HL-60/S4 treated with retinoic acid at 250 ng/mL for 4 days and 3 days (cell line): ENCODE data around the gene ADK.
"Not testable (repeated sequence)": the region's sequence is repeated elsewhere in the genome, so short reads cannot be mapped to it uniquely, and the experiment has no call there.

ENCODE experiments used
- in situ Hi-C: fragments of 300-500 bp; cut with MboI; formaldehyde crosslinking; loops from 2 replicates; pipeline ENCODE4 v1.7.0; 2022; ENCODE audit warnings: low sequenced_read_pairs

ADK gene

DNA sequence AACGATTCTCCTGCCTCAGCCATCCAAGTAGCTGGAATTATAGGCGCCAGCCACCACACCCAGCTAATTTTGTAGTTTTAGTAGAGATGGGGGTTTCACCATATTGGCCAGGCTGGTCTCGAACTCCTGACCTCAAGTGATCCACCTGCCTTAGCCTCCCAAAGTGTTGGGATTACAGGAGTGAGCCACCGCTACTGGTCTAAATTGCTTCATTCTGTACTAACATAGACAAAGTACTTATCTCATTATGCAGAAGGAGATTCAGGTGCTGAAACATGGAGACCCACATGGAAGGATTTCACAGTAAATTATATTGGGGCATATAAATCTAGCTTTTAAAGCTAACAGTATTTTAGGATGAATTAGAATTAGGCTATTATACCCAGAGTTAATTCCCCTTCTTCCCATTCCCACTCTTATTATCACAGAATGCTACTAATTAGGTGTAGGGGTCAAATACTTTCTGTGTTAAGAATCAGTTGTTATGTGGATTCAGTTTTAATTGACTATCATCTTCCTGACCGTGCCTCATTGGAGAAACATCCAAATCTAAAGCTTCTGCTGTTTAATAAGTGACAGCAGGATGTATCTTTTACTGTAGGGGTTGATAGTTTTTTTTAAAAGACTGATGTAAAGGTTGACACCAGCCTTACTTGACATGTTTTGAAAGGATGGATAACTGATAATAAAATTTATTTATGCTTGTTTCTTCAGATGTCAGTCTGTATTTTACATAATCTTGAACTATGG lies 27.2 kb downstream of the ADK start:
- in situ Hi-C loops: no loop called here

DNA sequence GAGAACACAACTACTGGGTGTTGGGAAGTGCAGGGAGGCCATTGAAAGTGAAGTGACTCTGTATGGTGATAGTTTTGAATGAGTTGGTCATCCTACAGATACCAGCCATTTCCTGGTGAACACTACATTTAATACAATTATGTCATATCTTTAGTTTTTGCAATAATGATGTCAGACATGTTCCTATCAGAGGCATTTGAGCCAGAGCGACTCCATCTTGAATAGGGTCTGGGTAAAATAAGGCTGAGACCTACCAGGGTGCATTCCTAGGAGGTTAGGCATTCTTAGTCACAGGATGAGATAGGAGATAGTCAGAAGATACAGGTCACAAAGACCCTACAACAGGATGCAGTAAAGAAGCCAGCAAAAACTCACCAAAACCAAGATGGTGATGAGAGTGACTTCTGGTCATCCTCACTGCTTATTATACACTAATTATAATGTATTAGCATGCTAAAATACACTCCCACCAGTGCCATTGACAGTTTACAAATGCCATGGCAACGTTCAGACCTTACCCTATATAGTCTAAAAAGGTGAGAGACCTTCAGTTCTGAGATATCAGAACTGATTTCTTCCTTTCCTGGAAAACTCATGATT lies 28.2 kb downstream of the ADK start:
- in situ Hi-C loops: no loop called here

DNA sequence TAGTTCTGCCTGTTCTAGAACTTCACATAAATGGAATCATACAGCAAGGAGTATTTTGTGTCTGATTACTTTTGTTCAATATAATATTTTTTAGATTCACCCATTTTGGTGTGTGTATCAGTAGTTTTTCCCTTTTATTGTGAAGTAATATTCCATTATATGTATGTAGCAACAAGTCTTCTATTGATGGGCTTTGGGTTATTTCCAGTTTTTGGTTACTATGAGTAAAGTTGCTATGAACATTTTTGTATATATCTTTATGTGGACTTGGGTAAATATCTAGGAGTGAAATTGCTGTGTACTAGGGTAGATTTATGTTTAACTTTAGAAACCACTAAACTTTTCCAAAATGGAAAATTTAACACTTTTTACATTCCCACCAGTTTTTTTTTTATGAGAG lies 35.7 kb downstream of the ADK start:
- in situ Hi-C loops: no loop called here

DNA sequence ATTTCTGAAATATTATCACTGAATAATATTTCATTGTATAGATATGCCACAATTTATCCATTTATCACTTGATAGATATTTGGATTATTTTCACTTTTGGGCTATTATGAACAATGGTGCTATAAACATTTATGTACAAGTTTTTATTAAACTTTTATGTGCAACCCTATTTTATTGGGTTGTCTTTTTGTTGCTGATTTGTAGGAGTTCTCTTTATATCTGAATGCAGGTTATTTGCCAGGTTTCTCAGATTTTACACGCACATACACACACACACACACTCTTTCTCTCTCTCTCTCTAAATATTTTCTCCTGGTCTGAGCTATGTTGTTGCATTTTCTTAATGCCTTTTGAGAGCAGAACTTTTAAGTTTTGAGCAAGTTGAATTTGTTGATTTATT lies 36.2 kb downstream of the ADK start:
- in situ Hi-C loops: no loop called here

DNA sequence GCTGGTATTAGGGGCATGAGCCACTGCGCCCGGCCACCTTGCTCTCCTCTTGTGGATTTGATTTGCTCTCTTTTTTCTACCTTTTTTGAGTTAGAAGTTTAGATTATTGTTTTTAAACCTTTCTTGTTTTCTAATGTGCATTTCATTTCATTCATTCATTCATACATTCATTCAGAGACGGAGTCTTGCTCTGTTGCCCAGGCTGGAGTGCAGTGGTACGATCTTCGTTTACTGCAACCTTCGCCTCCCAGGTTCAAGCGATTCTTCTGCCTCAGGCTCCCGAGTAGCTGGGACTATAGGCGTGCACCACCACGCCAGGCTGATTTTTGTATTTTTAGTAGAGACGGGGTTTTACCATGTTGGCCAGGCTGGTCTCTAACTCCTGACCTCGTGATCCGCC lies 37.6 kb downstream of the ADK start:
- in situ Hi-C loops: not testable (repeated sequence)

DNA sequence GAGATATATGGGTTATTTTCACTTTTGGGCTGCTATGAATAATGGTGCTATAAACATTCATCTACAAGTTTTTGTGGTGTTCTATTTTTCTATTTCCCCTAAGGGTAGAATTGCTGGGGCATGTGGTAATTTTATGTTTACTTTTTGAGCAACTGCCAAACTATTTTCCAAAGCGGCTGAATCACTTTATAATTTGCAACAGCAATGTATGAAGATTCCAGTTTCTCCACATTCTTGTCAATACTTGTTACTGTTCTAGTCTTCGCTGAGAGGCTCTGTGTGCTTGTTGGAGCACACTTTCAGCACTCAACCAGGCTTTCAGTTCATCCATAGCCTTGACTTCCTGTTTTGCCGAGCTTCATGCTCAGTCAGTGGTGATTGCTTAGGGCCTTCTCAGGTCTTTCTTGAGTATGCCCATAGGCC lies 39.0 kb downstream of the ADK start:
- in situ Hi-C loops: no loop called here

DNA sequence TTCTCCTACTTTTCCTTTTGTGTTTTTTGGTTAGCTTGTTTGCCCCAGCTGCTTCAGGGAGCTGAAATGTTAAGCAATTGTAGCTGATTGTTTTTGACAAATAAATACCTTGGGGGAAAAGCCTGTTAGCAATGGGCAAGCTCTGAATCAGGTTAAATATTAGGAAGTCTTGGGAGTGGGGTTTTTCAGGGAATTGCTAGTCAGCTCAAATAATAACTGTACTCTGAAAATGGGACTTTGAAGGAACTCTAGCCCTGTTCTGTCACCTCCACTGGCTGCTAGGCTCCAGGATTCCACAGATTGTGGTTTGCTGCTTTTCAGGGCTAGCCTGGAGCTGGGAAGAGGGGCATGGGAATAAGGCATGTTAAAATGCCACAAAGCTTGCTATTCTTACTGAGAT lies 39.5 kb downstream of the ADK start:
- in situ Hi-C loops: no loop called here

DNA sequence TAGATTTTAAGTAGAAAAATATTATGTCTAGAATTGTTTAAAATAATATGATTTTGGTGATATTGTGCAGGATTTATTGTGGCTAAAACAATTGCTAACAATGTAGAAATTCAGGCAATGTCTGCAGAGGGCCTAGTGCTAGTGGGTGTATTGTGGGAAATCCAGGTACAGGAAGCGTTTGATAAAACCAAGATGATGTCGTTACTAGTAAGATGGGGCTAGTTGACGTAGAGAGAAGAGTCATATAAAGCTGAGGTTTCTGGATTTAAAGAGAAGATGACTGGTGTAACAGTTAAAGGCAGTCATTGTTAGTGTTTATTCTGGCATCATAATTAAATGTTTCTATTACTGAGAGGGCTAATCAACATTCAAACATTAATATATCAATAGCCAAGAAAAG lies 43.5 kb downstream of the ADK start:
- in situ Hi-C loops: no loop called here

DNA sequence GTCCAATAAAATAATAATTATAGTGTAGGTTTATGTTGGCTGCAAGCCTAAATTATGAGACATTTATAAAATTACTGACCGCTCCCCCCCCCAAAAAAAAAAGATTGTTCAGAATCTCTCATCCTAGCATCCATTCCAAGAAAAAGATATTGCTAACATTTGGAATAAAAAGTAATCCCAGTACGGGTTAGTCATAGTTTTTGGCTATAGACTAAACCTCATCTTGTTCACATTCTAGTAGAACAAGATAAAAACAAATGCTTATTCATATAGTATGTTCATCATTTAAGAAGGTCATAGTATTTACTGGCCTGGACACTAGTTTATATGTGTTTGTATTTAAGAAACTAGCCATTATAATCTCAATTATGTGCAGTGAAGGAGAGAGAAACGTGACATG lies 44.0 kb downstream of the ADK start:
- in situ Hi-C loops: no loop called here

DNA sequence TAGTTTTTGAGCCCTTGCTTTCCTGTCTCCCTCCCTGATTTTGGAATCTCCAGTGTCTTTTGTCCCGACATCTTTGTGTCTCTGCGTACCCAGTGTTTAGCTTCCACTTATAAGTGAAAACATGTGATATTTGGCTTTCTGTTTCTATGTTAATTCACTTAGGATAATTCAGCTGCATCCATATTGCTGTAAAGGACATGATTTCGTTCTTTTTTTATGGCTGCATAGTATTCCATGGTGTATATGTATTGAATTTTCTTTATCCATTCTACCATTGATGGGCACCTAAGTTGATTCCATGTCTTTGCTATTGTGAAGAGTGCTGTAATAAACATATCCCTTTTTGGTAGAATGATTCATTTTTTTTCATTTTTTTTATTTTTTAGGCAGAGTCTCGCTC lies 48.3 kb downstream of the ADK start:
- in situ Hi-C loops: no loop called here

DNA sequence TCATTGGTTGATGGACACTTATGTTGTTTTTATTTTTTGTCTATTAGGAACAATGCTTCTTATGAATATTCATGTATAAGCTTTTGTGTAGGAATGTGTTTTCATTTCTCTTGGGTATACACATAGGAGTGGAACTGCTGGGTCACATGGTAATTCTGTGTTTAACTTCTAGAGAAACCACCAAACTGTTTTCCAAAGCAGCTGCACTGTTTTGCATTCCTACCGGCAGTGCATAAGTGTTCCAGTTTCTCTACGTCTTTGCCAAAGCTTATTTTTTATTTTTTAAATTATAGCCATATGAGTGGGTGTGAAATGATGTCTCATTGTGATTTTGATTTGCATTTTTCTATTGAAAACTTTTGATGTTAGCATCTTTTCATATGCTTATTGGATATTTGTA lies 51.3 kb downstream of the ADK start:
- in situ Hi-C loops: no loop called here

DNA sequence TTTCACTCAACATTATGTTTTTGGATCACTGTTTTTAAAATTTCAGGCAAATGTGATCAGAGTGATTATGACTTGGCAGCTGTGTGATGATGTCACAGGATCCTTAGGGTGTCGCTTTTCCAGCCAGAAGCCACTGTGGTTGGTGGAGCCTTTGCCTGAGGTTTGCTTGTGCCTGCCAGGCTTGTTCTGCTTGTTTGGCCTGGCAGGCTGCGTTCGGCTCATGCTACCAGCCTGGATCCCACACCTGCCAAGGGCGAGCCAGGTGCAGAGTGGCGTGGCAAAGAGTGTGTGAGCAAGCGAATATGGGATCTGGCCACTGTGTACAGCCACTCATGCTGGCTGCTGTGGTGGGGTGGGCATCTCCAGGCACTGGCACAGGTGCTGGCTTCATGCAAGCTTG lies 55.7 kb downstream of the ADK start:
- in situ Hi-C loops: no loop called here

DNA sequence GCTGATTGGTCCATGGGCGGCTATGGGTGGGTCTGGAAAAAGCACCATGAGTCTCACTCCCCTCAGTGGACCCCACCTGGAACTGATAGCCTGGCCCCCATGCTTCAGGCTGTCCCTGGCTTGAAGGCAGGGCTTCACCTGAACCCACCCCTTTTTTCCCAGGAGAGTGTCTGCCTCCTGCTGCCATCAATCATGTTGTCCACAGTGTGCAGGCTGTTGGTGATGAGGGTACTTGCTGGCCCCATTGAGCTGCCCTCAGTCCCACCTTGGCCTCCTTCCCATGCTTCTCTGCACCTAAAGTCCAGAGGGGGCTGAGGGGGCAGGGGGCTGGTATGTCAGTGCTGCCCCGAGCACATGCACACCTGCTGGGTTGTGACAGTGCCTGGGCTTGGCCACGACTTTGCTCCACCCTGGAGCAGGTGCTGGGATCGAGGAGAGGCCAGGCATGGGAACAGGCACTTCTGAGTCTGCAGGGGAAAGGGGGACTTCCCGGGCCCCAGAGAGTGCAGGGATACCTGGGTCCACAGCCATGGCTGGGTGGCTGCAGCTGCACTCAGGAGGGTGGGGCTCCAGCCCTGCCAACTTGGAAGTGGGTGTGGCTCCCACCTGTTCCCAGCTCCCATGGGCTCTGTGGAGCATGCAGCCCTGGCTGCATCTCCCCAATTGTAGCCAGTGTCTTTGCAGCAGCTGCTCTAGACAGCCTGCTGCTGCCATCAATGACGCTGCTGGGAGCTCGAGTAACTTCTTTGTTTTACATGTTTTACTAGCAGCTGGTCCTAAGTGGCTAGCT lies 56.9 kb downstream of the ADK start:
- in situ Hi-C loops: no loop called here

DNA sequence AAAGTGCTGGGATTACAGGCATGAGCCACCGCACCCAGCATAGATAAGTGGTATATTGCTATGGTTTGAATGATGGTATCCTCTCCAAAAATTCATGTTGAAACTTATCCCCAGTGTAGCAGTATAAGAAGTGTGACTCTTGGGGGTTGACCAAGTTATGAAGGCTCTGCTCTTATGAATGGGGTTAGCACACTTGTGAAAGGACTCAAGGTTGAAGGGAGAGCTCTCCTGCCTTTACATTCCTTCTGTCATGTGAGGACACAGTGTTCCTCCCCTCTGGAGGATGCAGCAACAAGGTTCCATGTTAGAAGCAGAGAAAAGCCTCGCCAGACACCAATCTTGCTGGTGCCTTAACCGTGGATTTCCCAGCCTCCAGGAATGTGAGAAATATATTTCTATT lies 58.0 kb downstream of the ADK start:
- in situ Hi-C loops: no loop called here

DNA sequence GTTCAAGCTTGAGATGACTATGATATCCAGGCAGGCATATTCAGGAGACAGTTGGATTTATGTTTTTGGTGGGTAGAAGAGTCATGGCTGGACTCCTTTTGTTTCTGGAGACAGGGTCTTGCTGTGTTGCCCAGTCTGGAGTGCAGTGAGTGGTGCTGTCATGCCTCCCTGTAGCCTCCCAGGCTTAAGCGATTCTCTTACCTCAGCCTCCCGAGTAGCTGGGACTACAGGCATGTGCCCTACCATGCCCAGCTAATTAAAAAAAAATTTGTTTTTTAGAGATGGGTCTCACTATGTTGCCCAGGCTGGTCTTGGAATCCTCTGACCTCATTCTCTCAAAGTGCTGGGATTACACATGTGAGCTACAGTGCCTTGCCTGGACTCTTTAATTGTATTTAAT lies 62.0 kb downstream of the ADK start:
- in situ Hi-C loops: no loop called here

DNA sequence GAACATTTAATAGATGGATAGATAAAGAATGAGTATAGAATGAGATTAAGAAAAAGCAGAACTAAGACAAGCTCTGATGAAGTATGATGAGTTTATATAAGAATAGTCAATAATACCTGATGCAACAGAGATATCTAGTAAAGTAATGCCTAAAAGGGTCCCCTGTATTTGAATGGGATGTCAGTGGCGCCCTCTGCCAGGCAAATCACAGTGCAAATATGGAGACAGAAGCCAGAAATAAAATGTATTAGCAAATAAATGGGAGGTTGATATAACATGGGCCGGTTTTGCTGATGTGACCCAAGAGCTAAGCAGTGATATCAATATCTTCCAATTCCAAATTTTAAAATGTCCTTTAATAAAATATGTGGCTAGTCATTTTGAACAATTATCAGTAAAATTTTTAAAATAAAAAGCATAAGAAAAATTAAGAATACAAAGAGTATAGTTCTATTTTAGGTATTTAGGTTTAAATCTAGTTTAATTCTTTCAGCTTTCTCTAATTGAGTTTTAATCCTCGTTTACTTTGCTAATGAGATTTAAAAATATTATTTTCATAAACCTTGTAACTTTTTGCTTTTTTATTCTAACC lies 62.6 kb downstream of the ADK start:
- in situ Hi-C loops: no loop called here

DNA sequence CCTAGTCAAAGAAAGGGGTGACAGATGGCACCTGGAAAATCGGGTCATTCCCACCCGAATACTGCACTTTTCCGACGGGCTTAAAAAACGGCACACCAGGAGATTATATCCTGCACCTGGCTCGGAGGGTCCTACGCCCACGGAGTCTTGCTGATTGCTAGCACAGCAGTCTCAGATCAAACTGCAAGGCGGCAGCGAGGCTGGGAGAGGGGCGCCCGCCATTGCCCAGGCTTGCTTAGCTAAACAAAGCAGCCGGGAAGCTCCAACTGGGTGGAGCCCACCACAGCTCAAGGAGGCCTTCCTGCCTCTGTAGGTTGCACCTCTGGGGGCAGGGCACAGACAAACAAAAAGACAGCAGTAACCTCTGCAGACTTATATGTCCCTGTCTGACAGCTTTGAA lies 66.1 kb downstream of the ADK start:
- in situ Hi-C loops: not testable (repeated sequence)

DNA sequence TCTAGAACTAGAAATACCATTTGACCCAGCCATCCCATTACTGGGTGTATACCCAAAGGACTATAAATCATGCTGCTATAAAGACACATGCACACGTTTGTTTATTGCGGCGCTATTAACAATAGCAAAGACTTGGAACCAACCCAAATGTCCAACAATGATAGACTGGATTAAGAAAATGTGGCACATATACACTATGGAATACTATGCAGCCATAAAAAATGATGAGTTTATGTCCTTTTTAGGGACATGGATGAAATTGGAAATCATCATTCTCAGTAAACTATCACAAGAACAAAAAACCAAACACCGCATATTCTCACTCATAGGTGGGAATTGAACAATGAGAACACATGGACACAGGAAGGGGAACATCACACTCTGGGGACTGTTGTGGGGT lies 71.4 kb downstream of the ADK start:
- in situ Hi-C loops: not testable (repeated sequence)

DNA sequence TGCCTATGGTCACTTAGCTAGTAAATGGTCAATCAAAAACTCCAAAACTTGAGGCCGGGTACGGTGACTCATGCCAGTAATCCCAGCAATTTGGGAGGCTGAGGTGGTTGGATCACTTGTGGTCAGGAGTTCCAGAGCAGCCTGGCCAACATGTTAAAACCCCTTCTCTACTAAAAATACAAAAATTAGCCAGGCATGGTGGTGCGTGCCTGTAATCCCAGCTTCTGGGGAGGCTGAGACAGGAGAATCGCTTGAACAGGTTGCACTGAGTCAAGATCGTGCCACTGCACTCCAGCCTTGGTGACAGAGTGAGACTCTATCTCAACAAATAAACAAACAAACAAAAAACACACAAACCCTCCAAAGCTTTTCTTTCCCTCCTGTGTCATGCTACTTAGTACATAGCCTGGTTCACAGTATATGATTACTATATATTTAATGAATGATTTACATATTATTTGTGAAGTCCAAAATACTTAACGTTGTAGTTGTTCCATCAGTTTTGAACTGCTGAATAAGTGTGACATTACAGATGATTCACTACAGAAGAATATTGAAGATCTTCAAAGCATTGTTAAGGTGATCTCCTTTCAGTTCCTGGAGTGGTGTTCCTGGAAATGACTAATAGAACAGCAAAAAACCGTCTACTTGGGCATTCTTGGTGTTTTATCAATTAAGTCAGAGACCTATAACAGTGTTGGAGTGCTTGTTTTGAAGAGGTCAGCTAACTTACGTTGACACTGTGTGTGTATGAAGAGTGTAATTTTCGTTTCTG lies 72.9 kb downstream of the ADK start:
- in situ Hi-C loops: no loop called here

DNA sequence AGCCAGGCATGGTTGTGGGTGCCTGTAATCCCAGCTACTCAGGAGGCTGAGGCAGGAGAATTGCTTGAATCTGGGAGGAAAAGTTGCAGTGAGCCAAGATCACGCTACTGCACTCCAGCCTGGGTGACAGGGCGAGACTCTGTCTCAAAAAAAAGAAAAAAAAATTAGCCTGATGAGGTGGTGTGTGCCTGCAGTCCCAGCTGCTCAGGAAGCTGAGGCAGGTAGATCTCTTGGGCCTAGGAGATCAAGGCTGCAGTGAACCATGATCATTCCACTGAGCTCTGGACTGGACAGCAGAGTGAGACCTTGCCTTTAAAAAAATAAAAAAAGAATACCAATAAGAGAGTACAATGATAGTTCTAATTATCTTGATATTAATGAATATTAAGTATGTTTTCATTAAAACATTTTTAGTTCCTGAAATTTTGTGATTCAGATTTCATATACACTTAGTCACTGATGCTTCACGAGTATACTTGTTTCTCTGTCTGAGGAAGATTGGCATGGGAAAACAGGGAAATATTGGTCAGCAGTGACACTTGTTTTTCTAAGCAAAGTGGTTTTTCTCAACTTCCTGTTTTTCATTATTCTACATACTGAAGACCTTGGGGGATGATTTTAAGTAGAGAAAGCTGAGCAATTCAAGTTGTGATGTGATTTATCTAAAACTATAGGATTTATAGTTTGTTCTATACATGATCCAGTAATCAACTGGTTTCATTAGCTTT lies 76.8 kb downstream of the ADK start:
- in situ Hi-C loops: no loop called here
